AG10803 (cell line): ENCODE data around the gene HSPBP1.
A peak's percentile ranks its signal among the peaks of the same experiment; 100 is the strongest.

Experiments used
- DNase-seq: peaks from one replicate; pipeline ENCODE4 v3.0.0; 2010; ENCODE audit warnings: low read depth
- H3K4me3 ChIP-seq: 2 replicates; pipeline ENCODE4 v1.5.1; 2011; ENCODE audit warnings: mild to moderate bottlenecking, low read length, control low read depth
- CTCF ChIP-seq: conservative IDR thresholded peaks from 2 replicates; pipeline ENCODE4 v1.5.1; 2011; ENCODE audit warnings: mild to moderate bottlenecking, low read length, control low read depth, inconsistent platforms

Gene HSPBP1

GRCh38 chr19:55310498-55310897 is 30.6 kb upstream of the HSPBP1 start:
- TF ChIP-seq CTCF = no peak
- no peak overlapping the region for H3K4me3 ChIP-seq

GRCh38 chr19:55309448-55309847 is 29.5 kb upstream of the HSPBP1 start:
- no peak overlapping the region for H3K4me3 ChIP-seq
- no peak for DNase-seq
- no peak for TF ChIP-seq CTCF

More at GRCh38 chr19:55310498-55310897, 30.6 kb upstream of the HSPBP1 start:
- DNase-seq = no peak

GRCh38 chr19:55308281-55308680 is 28.4 kb upstream of the HSPBP1 start:
- DNase-seq = no peak
- TF ChIP-seq CTCF = no peak
- no peak overlapping the region for H3K4me3 ChIP-seq

- DNase-seq = no peak
These were observed 26.8 kb upstream of the HSPBP1 start for GRCh38 chr19:55306712-55307111.

GRCh38 chr19:55305983-55306562 is 26.2 kb upstream of the HSPBP1 start:
- DNase-seq = no peak
- TF ChIP-seq CTCF = no peak
- no peak overlapping the region for H3K4me3 ChIP-seq

More at GRCh38 chr19:55306712-55307111, 26.8 kb upstream of the HSPBP1 start:
- H3K4me3 ChIP-seq = no peak overlapping the region
- TF ChIP-seq CTCF = no peak

- TF ChIP-seq CTCF = no peak
- peak; percentile 22 for DNase-seq
- no peak overlapping the region for H3K4me3 ChIP-seq
These were observed 25.6 kb upstream of the HSPBP1 start for GRCh38 chr19:55305491-55305890.

- H3K4me3 ChIP-seq = no peak overlapping the region
- TF ChIP-seq CTCF = no peak
- DNase-seq = no peak
These were observed 25.1 kb upstream of the HSPBP1 start for GRCh38 chr19:55304980-55305379.
